SU-DHL-6 (cell line): ENCODE data around the gene KIZ.

Source experiments
- EZH2phosphoT487 ChIP-seq: fragments of 200-600 bp; sonication (generic), shearing (Covaris generic); conservative IDR thresholded peaks from 2 replicates; pipeline ENCODE4 v1.6.1; 2018; ENCODE audit warnings: mild to moderate bottlenecking, antibody characterized with exemption, low read length, moderate library complexity, mixed read lengths
- TF ChIP-seq, protein P1 (sequence below): fragments of 200-600 bp; sonication (generic); IDR thresholded peaks from one replicate; pipeline ENCODE4 v1.5.1; 2017; ENCODE audit warnings: antibody characterized with exemption, mild to moderate bottlenecking, low read length, moderate library complexity; ENCODE audit not compliant: insufficient read depth, poor library complexity, severe bottlenecking

DNA sequence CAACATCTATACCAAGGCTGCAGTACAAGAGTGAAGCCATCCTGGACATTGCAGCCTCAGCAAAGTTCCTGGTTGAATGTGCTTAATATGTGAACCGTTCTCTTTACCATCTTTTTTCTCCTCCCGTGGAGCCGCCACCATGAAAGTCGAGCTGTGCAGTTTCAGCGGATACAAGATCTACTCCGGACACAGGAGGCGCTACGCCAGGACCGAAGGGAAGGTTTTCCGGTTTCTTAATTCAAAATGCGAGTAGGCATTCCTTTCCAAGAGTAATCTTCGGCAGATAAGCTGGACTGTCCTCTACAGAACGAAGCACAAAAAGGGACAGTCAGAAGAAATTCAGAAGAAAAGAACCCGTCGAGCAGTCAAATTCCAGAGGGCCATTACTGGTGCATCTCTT is 11.3 kb upstream of the KIZ start:
- TF ChIP-seq, protein P1, sequence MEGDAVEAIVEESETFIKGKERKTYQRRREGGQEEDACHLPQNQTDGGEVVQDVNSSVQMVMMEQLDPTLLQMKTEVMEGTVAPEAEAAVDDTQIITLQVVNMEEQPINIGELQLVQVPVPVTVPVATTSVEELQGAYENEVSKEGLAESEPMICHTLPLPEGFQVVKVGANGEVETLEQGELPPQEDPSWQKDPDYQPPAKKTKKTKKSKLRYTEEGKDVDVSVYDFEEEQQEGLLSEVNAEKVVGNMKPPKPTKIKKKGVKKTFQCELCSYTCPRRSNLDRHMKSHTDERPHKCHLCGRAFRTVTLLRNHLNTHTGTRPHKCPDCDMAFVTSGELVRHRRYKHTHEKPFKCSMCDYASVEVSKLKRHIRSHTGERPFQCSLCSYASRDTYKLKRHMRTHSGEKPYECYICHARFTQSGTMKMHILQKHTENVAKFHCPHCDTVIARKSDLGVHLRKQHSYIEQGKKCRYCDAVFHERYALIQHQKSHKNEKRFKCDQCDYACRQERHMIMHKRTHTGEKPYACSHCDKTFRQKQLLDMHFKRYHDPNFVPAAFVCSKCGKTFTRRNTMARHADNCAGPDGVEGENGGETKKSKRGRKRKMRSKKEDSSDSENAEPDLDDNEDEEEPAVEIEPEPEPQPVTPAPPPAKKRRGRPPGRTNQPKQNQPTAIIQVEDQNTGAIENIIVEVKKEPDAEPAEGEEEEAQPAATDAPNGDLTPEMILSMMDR, result no peak
- TF ChIP-seq EZH2phosphoT487, result no peak
